Sigmoid colon (tissue), 4 donors: Measurements from ENCODE around the gene MAD1L1.

Experiments used
- CTCF ChIP-seq, 4 experiments: fragments of 450-650 bp in 3 of 4; fragments of 200-600 bp in 1 of 4; IDR thresholded peaks; one replicate each; pipeline ENCODE4 v1.5.1; 2016 to 2019; ENCODE audit warnings: antibody characterized with exemption in 4 of 4, mild to moderate bottlenecking in 3 of 4, moderate library complexity in 2 of 4
- EP300 ChIP-seq, 4 donors: sonication (generic); formaldehyde crosslinking; IDR thresholded peaks; one replicate each; pipeline ENCODE4 v1.6.1; 2017; ENCODE audit warnings: antibody characterized with exemption in 4 of 4
- POLR2A ChIP-seq, 2 donors: fragments of 450-650 bp; IDR thresholded peaks; one replicate each; pipeline ENCODE4 v1.6.1; 2016; ENCODE audit warnings: antibody characterized with exemption in 2 of 2, mild to moderate bottlenecking in 2 of 2, moderate library complexity in 2 of 2

DNA sequence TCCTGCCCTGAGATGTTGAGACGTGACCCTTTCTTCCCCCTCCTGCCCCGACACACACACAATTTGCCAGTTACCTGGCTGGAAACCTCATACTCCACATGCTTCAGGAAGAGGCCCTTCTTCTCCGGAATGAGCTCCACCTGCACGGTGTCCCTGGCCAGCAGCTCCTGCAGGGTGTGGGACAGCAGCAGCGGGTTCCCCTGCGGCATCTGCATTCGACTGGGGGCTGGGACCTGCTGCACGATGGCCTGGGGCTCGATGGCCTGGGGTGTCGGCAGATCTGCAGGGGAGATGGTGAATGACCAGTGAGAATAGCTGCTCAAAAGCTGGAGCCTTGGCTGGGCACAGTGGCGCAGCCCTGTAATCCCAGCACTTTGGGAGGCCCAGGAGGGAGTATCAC, 45.3 kb upstream of the MAD1L1 start:
- TF ChIP-seq CTCF (IDR thresholded peaks at IDR 0.05), result no peak
- no peak for TF ChIP-seq EP300 (IDR thresholded peaks at IDR 0.05)
- TF ChIP-seq POLR2A (IDR thresholded peaks at IDR 0.05), result no peak
